Activated T-helper 17 cell treated with anti-CD3 and anti-CD28 coated beads, Interleukin-2, amount 50 U/mL, for 72 hours (primary cell): ENCODE results near the gene RSPO1. TPM values are rescaled to one million over a fixed set of nuclear protein-coding genes. Genes with fewer than 3 reads are reported as not detected.

Experiments
- ATAC-seq: fragments of 150-1000 bp; cut with Tn5 transposase; replicated peaks from 2 replicates; pipeline ENCODE4 v1.10.0; 2021; ENCODE audit warnings: mild to moderate bottlenecking, moderate library complexity
- H3K27ac Mint-ChIP-seq: one replicate; pipeline ENCODE4 v1.8.0; 2022; ENCODE audit warnings: mixed read lengths
- H3K27me3 Mint-ChIP-seq: one replicate; pipeline ENCODE4 v1.8.0; 2022; ENCODE audit warnings: mixed read lengths
- H3K36me3 Mint-ChIP-seq: one replicate; pipeline ENCODE4 v1.8.0; 2022; ENCODE audit warnings: low read depth, mild to moderate bottlenecking, mixed read lengths
- H3K4me1 Mint-ChIP-seq: one replicate; pipeline ENCODE4 v1.8.0; 2022; ENCODE audit warnings: mixed read lengths
- H3K4me3 Mint-ChIP-seq: one replicate; pipeline ENCODE4 v1.8.0; 2022; ENCODE audit warnings: mild to moderate bottlenecking, mixed read lengths
- H3K9me3 Mint-ChIP-seq: one replicate; pipeline ENCODE4 v1.8.0; 2022; ENCODE audit warnings: mixed read lengths
- total RNA-seq, 2 donors: library from RNA; stranded (reverse); gene quantifications; one replicate each; pipeline ENCODE4 v1.2.3, GENCODE V29; 2022

Gene RSPO1
- total RNA-seq, 2 donors from 2014 or later, result not detected

DNA sequence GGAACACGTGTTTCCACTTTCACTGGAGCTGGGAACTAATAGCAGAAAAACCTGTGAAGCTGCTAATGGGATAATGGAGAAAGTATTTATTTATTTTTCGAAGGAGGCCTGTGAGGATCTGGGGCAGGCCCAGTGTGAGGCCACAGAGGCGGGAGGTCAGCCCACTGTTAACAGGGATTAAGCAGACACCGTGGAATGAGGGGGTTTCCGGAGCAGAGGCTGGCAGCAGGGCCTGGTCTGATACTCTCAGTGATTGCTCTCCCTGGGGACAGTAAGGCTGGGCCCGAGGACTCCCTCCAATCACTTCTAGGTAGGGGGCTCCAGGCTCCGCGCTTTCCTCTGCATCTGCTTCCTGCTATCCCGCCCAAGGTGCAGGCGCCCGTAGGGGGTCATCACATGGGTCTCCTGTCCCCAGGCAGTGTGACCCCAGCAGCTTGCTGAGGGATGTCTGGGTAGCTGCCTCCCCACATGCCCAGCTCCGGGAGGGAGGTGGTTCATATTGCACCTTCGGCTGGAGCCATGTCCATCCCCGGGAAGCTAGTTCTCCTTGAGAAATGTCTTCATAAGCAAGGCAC, 28.8 kb upstream of the RSPO1 start:
- Mint-ChIP-seq H3K4me3 (no peak overlapping the region), H3K27ac (no peak overlapping the region), H3K9me3 (no peaks in the 10 kb centered on the region), H3K36me3 (no peaks in the 10 kb centered on the region), H3K4me1 (no peaks in the 10 kb centered on the region), H3K27me3 (peaks cover 8% of the 10 kb centered on the region)
- no peak for ATAC-seq

DNA sequence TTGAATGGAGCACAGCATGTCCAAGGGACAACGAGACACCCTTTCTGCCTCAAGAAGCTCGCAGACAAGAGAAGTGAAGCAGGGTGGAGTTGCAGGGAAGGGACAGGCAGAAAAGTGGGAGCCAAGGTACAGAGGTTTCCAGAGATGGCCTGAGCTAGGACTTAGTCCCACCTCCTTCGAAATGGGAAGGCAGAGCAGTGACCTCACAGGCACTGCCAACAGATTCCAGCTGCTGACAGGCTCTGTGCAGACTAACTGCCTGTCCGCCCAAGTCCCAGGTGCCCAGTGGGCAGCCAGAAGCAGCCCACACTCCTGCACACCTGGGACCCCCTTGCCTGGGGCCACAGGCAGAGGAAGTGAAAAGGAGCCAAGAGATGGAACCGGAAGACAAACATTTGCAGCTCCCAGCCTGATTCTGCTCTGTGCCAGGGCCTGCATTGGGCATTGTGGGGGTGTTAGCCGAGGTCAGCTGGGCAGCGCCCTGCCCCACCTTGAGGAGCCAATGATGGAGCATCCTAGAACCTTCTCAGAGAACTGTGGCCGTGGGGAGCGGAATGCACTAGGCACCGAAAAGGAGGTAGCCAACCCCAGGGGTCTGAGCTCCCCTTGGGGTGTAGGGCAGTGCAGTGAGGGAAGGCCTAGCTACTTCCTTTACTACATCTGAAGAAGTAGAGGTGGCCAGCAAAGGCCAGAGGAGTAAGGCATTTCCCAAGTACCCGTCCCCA, 27.5 kb upstream of the RSPO1 start:
- Mint-ChIP-seq H3K27ac (no peak overlapping the region), H3K9me3 (no peaks in the 10 kb centered on the region), H3K4me1 (no peaks in the 10 kb centered on the region)

DNA sequence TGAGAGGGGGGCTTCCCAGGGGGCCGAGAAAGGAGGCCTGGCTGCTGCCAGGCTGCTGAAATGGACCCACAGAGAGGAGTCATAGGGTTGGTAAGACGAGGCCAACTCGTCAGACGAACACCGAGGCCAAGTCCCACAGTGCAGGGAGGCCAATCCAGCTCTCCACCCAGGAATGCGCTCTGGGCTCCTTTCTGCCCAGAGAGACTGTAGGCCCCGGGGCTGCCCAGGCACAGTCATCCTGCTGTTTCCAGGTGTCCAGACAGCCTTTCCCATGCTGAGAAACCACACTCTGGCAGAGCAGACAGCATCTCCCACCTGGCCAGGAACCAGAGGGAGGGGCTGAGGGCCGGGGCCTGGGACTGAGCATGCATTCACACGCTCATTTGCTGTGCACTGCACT, 26.7 kb upstream of the RSPO1 start:
- H3K9me3 Mint-ChIP-seq, result no peaks in the 10 kb centered on the region
- no peaks in the 10 kb centered on the region for H3K4me1 Mint-ChIP-seq
- peaks cover 8% of the 10 kb centered on the region for H3K27me3 Mint-ChIP-seq
- H3K27ac Mint-ChIP-seq, result no peak overlapping the region
- no peaks in the 10 kb centered on the region for H3K36me3 Mint-ChIP-seq
- ATAC-seq, result no peak
- H3K4me3 Mint-ChIP-seq, result no peak overlapping the region

More for the DNA sequence above, 27.5 kb upstream of the RSPO1 start:
- ATAC-seq, result no peak
- Mint-ChIP-seq H3K36me3 (no peaks in the 10 kb centered on the region), H3K27me3 (peaks cover 8% of the 10 kb centered on the region), H3K4me3 (no peak overlapping the region)

DNA sequence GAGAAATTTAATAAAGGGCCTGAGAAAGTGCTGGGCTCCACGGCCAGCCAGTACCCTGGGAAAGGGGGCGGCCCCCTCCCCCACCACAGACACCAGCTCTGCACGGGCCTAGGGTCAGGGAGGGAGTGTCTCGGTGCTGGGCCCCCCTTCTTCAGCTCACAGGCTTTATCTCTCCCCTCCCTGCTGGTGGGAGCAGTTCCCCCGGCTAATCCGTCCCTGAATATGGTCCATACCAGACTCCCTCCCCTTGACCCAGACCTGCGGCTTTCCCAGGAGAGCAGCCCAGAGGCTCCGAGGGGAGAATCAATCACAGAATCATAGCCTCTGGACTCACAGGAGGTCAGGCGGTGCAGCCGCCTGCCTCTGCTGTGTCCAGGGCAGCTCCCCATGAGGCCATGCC, 26.0 kb upstream of the RSPO1 start:
- Mint-ChIP-seq H3K4me3 (no peak overlapping the region), H3K9me3 (no peaks in the 10 kb centered on the region), H3K4me1 (no peaks in the 10 kb centered on the region), H3K27me3 (peaks cover 8% of the 10 kb centered on the region), H3K36me3 (no peaks in the 10 kb centered on the region), H3K27ac (no peak overlapping the region)
- ATAC-seq, result no peak

- H3K36me3 Mint-ChIP-seq, result no peaks in the 10 kb centered on the region
- H3K4me3 Mint-ChIP-seq, result no peak overlapping the region
- no peak for ATAC-seq
- H3K4me1 Mint-ChIP-seq, result no peaks in the 10 kb centered on the region
- no peaks in the 10 kb centered on the region for H3K9me3 Mint-ChIP-seq
- no peak overlapping the region for H3K27ac Mint-ChIP-seq
- peaks cover 8% of the 10 kb centered on the region for H3K27me3 Mint-ChIP-seq
These were observed 23.8 kb upstream of the RSPO1 start for GRCh38 chr1:37658486-37658885.

DNA sequence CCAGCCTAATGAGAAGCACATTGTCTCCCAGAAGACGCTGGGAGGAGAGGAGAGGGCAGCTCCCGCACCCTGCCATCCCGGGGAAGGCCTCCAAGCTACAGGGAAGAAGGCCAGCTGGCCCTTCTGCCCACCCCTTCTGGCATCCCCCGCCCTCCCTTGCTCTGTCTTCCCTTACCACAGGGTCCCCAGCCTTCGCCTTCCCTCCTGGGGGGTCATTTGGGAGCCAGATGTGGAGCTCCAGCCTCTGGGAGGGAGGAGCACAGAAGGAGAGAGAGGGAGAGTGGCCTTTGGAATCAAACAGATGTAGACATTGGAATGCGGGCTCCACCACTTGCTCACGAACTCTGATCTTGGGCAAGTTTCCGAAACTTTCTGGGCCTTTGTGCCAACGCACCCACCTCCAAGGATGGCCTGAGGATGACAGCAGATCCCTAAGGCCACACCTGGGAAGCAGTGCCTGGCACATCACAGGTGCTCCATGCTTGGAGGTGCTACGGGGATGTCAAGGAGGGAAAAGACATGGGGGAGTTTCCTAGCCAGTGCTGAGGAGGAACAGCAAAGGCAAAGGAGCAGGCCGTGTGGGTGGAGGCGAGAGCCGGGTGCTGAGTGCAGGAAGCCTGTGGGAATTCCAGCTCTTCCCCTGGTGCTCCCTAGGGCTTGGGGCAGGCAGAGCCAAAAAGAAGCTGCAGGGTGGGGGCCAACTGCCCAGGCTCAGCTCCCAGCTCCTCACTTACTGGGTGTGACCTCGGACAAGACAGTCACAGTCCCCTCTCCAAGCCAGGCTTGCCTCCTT, 23.1 kb upstream of the RSPO1 start:
- no peak for ATAC-seq
- Mint-ChIP-seq H3K4me3 (no peak overlapping the region), H3K27ac (no peak overlapping the region), H3K36me3 (no peaks in the 10 kb centered on the region), H3K27me3 (peaks cover 8% of the 10 kb centered on the region), H3K9me3 (no peaks in the 10 kb centered on the region), H3K4me1 (no peaks in the 10 kb centered on the region)

DNA sequence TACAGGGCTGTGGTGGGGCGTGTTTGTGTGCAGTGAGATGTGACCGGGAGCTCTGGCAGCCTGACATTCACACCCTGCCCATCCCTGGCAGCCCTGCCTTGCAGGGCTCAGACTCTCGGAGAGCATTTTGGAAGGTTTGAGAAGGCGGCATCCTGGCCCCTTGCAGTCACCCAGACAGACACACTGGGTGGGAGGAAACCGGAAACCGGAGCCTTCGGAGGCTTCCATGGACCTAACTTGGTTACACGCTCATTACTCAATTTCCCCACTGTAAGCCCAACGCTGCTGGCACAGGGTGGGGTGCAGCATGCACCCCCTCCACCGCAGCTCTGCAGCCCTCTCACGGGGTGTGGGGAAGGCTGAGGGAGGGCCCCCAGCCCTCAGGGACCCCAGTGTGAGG, 22.2 kb upstream of the RSPO1 start:
- H3K27me3 Mint-ChIP-seq, result peaks cover 9% of the 10 kb centered on the region
- H3K27ac Mint-ChIP-seq, result no peak overlapping the region
- no peak overlapping the region for H3K4me3 Mint-ChIP-seq
- H3K4me1 Mint-ChIP-seq, result no peaks in the 10 kb centered on the region
- no peaks in the 10 kb centered on the region for H3K9me3 Mint-ChIP-seq
- no peak for ATAC-seq
- no peaks in the 10 kb centered on the region for H3K36me3 Mint-ChIP-seq

- Mint-ChIP-seq H3K27ac (no peak overlapping the region), H3K4me3 (no peak overlapping the region), H3K36me3 (no peaks in the 10 kb centered on the region), H3K4me1 (no peaks in the 10 kb centered on the region), H3K9me3 (no peaks in the 10 kb centered on the region), H3K27me3 (peaks cover 12% of the 10 kb centered on the region)
- ATAC-seq, result no peak
These were observed 21.3 kb upstream of the RSPO1 start for GRCh38 chr1:37656026-37656425.

DNA sequence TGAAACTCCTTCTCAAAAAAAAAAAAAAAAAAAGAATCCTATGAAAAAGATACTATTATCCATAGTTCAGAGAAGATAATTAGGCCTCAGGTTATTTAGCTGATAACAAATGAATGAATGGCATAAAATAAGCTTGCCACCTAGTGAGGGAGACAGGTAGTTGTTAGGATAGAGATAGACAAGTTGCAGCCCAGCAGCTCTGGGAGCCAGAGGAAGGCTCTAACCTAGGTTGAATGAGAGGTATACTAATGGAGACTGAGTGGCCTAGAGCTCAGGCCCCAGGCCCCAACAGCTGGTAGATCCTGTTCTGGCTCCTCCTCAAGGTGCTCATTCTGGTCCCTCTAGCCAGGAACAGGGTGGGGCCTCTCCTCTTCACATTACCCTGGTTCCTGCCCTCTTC, 20.6 kb upstream of the RSPO1 start:
- Mint-ChIP-seq H3K27me3 (peaks cover 10% of the 10 kb centered on the region), H3K4me1 (no peaks in the 10 kb centered on the region), H3K27ac (no peak overlapping the region), H3K4me3 (no peak overlapping the region), H3K36me3 (no peaks in the 10 kb centered on the region), H3K9me3 (no peaks in the 10 kb centered on the region)
- ATAC-seq, result no peak

DNA sequence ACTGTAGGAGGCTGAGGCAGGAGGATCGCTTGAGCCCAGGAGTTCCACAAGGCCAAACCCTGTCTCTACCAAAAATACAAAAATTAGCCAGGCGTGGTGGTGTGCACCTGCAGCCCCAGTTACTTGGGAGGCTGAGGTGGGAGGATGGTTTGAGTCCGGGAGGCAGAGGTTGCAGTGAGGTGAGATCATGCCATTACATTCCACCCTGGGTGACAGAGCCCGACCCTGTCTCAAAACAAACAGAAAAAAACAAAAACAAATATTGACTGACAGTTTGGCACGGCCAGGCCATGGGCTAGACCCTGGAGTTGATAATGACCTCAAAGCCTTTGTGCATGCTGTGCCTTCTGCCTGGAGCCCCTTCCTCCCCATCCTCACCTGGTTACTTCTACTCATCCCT, 19.2 kb upstream of the RSPO1 start:
- no peak for ATAC-seq

GRCh38 chr1:37652976-37653375, 18.3 kb upstream of the RSPO1 start:
- Mint-ChIP-seq H3K4me3 (no peak overlapping the region), H3K27ac (no peak overlapping the region), H3K4me1 (no peaks in the 10 kb centered on the region), H3K9me3 (no peaks in the 10 kb centered on the region), H3K27me3 (peaks cover 7% of the 10 kb centered on the region), H3K36me3 (no peaks in the 10 kb centered on the region)
- no peak for ATAC-seq

More for the DNA sequence above, 19.2 kb upstream of the RSPO1 start:
- no peak overlapping the region for H3K4me3 Mint-ChIP-seq
- no peaks in the 10 kb centered on the region for H3K4me1 Mint-ChIP-seq
- H3K36me3 Mint-ChIP-seq, result no peaks in the 10 kb centered on the region
- H3K27ac Mint-ChIP-seq, result no peak overlapping the region
- no peaks in the 10 kb centered on the region for H3K9me3 Mint-ChIP-seq
- peaks cover 4% of the 10 kb centered on the region for H3K27me3 Mint-ChIP-seq

DNA sequence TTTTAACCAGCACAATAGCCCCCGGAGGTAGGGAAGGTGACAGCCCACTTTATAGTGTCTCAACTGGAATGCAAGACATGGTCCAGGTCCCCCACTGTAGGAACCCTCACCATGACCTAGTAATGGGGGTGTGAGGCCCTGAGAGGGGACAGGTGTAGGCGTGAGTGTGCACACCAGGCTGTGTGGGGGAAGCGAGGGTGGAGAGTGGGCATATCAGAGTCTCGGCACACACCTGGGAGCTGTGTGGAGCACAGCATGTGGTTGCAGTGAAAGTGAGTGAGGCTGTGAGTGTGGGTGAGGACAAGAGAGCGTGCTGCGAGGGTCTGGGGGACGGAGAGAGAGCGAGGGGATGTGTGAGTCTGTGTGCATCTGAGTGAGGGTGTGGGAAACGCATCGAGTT, 17.1 kb upstream of the RSPO1 start:
- H3K9me3 Mint-ChIP-seq, result no peaks in the 10 kb centered on the region
- H3K27ac Mint-ChIP-seq, result no peak overlapping the region
- no peak overlapping the region for H3K4me3 Mint-ChIP-seq
- no peaks in the 10 kb centered on the region for H3K4me1 Mint-ChIP-seq
- H3K36me3 Mint-ChIP-seq, result no peaks in the 10 kb centered on the region
- ATAC-seq, result no peak
- peaks cover 11% of the 10 kb centered on the region for H3K27me3 Mint-ChIP-seq

GRCh38 chr1:37650721-37651120, 16.0 kb upstream of the RSPO1 start:
- Mint-ChIP-seq H3K9me3 (no peaks in the 10 kb centered on the region), H3K27ac (no peak overlapping the region), H3K4me3 (no peak overlapping the region), H3K27me3 (peaks cover 11% of the 10 kb centered on the region), H3K4me1 (no peaks in the 10 kb centered on the region), H3K36me3 (no peaks in the 10 kb centered on the region)
- ATAC-seq, result no peak

- peaks cover 11% of the 10 kb centered on the region for H3K27me3 Mint-ChIP-seq
- no peak for ATAC-seq
- H3K9me3 Mint-ChIP-seq, result no peaks in the 10 kb centered on the region
- no peaks in the 10 kb centered on the region for H3K36me3 Mint-ChIP-seq
- no peaks in the 10 kb centered on the region for H3K4me1 Mint-ChIP-seq
- H3K27ac Mint-ChIP-seq, result no peak overlapping the region
- no peak overlapping the region for H3K4me3 Mint-ChIP-seq
These were observed 15.5 kb upstream of the RSPO1 start for GRCh38 chr1:37650173-37650572.

GRCh38 chr1:37647281-37647680, 12.6 kb upstream of the RSPO1 start:
- peaks cover 18% of the 10 kb centered on the region for H3K27me3 Mint-ChIP-seq
- H3K4me1 Mint-ChIP-seq, result no peaks in the 10 kb centered on the region
- no peak overlapping the region for H3K27ac Mint-ChIP-seq
- no peak overlapping the region for H3K4me3 Mint-ChIP-seq
- H3K36me3 Mint-ChIP-seq, result no peaks in the 10 kb centered on the region
- ATAC-seq, result no peak
- H3K9me3 Mint-ChIP-seq, result no peaks in the 10 kb centered on the region
